ENCODE results near the gene LPIN2. TPM values are rescaled to one million over a fixed set of nuclear protein-coding genes. Genes with fewer than 3 reads are reported as not detected.

The LPIN2 gene
- total and polyA plus RNA-seq, 2 of the 13 experiments (the other 11 are each of a cell fraction or from before 2014, with no cell fraction given): 46.0 to 119 TPM

- in situ Hi-C loops (cut with HindIII; ENCODE audit: extremely low pct_ligation_motif_present, low pct_unique_long_range_greater_than_20kb) (no loop called here), intact Hi-C loops (cut with micrococcal nuclease; ENCODE audit: unreplicated experiment) (loop anchor here (1.0 to 5.0 kb wide), 3 partner anchors 51 to 234 kb away; partner anchors contain the start of gene MYL12A)
- BruUV-seq (replicated peaks): no TSS peak
- ChIA-PET POLR2A (interaction anchor here (0.5 to 1.3 kb wide), 4 partner anchors 26 to 234 kb away, joined by 3 to 4 read pairs (median 3); no protein-coding TSS in a partner anchor), CTCF (ENCODE audit: low intra/inter-chr PET ratio, low total read pairs) (no interaction called here)
- DNase-seq (ENCODE audit: low spot score) (no peak), FAIRE-seq (no peak), ATAC-seq (peak; percentile 65)
- peak overlapping the region; percentile 94 for H3K27ac ChIP-seq (ENCODE audit: extremely low read length, insufficient read depth, low read length)
- H3K4me2 ChIP-seq (ENCODE audit: low read depth, low read length): peak overlapping the region; percentile 99
- H2AFZ ChIP-seq (ENCODE audit: low read length): no peak overlapping the region
- peaks cover 40% of the 10 kb centered on the region for H4K20me1 ChIP-seq (ENCODE audit: insufficient read depth, low read length)
- WGBS (ENCODE audit: low lambda C conversion rate): under 1% methylated on average over 13 of the region's 78 CpGs
- peaks cover 79% of the 10 kb centered on the region for H3K4me1 ChIP-seq (ENCODE audit: insufficient read depth, low read length)
- peak overlapping the region; percentile 87 for H3K9ac ChIP-seq (ENCODE audit: insufficient read depth, low read depth, low read length)
- H3K9me3 ChIP-seq (ENCODE audit: low read length): no peaks in the 10 kb centered on the region
- peaks cover 1 to 33% of the 10 kb centered on the region in 2 experiments; a peak in 2 of 5 replicates for H3K36me3 ChIP-seq (replicated peaks in 1 of 2; ENCODE audit: control insufficient read depth in 1 of 2, insufficient read depth in 2 of 2, low read length in 2 of 2)
- H3K79me2 ChIP-seq (ENCODE audit: insufficient read depth, low read length): peaks cover 50% of the 10 kb centered on the region
- no peaks in the 10 kb centered on the region; a peak in 1 of 5 replicates for H3K27me3 ChIP-seq (ENCODE audit: control insufficient read depth in 1 of 2, insufficient read depth in 2 of 2, low read length in 2 of 2)
- H3K4me3 ChIP-seq (replicated peaks in 1 of 3; ENCODE audit: insufficient read depth in 1 of 3, low read depth in 2 of 3, low read length in 3 of 3): peak overlapping the region; percentile 80 to 85 (median 84)
- TF ChIP-seq ZBTB4 (CRISPR knock-in tag; IDR thresholded peaks at IDR 0.05; ENCODE audit: borderline replicate concordance) (no peak), ATF7 (IDR thresholded peaks at IDR 0.05) (no peak), ATF7 (CRISPR knock-in tag; IDR thresholded peaks at IDR 0.05) (0 out of 2 replicates have a peak, but pooled peaks have one; percentile 20), ZHX1 (CRISPR knock-in tag; IDR thresholded peaks at IDR 0.05; ENCODE audit: low read depth) (no peak), EZH2 (conservative IDR thresholded peaks at IDR 0.05; ENCODE audit: low read depth, low read length) (no peak), NFE2 (CRISPR knock-in tag; IDR thresholded peaks at IDR 0.05) (no peak), TEAD3 (CRISPR knock-in tag; optimal IDR thresholded peaks at IDR 0.05; ENCODE audit: borderline replicate concordance) (no peak), ZNF260 (CRISPR knock-in tag; IDR thresholded peaks at IDR 0.05; ENCODE audit: borderline replicate concordance, low read depth) (no peak), MAFK (conservative IDR thresholded peaks at IDR 0.05 in 1 of 2, IDR thresholded peaks at IDR 0.05 in 1 of 2; ENCODE audit: low read length in 2 of 2) (no peak)
These were observed 564 bp downstream of the LPIN2 start for GRCh38 chr18:3012136-3013023.

Measured in HepG2 (cell line).